NOMO-1 treated with DMSO at 0.1 percent for 48 hours (cell line): Measurements from ENCODE around the gene PRKACG.

ENCODE experiments used
- DNase-seq: peaks from one replicate; lab custom pipeline; 2025; ENCODE audit not compliant: unreplicated experiment; lab: John Stamatoyannopoulos, UW

The PRKACG gene

DNA sequence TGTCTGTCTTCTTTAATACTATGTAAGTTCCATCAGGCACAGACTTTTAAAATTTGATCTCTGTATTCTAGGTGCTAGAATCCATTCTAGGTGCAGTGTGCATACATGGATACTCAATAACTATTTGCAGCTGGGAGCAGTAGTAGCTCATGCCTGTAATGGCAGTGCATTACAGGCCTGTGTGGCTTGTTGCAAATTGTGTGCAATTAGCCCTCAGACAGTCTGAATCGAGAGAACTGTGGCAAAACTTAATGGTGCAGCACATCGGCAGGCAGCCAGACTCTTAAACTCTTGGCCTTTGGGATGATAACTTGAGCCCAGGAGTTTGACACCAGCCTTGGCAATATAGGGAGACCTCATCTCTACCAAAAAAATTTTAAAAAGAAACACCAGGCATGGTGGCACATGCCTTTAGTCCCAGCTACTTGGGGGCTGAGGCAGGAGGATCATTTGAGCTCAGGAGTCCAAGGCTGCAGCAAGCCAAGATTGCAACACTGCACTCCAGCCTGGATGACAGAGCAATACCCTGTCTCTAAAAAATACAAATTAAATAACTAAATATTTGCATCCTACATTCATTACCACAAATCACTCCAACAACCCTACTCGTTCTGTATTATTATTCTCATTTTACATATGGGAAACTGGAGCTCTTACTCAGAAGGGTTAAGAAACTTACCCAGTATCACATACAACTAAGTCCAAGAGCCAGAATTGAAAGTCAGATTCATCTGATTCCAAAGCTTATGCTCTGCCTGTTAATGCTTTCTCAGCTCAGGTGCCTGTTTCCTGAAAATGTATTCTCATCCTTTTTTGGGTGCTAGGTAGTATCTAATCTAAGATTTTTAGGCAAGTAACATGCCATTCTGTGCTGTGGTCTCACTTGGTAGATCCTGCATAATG, 30.1 kb downstream of the PRKACG start:
- DNase-seq, result no peak

DNA sequence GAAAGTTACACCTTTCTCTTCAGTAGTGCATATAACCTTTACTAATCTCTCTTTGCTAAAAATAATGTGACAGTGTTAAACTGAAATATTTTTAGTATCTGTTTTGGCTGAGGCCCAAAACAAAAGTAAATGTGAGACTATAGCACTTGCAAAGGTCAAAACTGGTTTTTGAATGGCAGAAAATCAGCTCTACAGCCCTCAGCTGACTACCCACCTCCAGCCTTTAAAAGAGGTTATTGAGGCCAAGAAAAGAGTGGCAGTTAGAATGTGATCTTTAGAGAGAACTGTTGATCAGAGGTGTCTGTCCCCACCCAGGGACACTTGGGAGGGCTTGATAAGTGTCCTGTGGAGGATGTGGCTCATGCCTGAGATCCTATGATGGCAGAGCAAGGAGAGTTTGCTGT, 30.9 kb downstream of the PRKACG start:
- DNase-seq, result no peak

DNA sequence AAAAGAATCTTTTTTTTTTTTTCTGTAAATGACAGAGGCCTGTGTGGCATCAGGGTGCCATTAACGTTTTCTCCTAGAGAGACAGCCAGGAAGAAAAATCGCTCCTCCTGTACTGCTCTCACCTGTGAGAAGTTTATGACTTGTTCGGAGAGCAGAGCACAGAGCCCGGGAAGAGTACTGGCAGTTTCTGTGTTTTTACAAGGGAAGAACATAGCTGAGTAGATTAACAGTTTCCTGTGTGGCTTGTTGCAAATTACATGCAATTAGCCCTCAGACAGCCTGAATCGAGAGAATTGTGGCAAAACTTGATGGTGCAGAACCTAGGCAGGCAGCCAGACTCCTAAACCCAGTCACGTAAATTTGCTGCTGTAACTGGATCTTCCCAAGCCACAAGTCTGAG, 32.1 kb downstream of the PRKACG start:
- peak; percentile 50 for DNase-seq

DNA sequence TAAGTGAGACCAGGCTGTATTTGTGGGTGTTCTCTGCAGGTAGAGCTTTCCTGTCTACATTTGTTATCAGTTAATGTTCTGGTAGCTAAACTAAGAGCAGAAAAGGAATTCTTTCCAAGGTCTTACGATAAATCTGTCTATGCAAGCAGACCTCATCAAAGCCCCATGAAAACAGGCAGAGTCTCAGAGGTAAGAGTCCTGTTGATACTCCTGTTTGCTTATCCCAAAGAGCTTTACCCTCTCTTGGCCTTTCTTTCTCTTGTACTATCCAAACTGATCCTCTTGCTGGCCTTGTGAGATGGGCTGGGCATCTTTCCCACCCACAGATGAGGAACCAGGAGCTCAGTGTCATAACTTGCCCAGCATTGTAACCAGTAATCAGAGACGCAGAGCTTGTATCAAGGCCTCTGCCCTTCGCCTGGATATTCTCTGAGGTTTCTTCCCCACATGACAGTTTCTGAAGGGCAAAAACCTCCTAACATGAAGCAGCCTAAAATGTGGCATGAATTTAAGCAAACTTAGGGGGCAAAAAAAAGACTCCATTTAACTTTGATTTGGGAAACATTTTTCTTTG, 33.5 kb downstream of the PRKACG start:
- DNase-seq, result no peak

GRCh38 chr9:68979538-68980314, 34.2 kb downstream of the PRKACG start:
- DNase-seq, result no peak

DNA sequence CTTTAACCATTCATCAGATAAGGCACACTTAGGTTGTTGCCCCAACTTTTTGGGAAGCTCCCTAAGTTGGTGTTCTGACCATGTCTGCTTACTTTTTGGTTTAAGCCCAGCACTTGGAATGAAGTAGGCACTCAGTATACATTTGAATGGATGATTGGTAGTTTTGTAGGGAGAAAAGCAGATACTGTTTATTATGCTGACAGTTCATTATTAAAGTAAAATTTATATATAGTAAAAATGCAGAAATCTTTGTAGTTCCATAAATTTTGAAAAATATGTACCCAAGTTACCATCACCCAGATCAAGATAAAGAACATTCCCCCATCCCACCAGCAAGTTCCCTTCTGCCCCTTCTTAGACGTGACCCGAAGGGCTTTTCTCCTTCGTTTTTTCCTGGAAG, 35.4 kb downstream of the PRKACG start:
- no peak for DNase-seq

- DNase-seq, result peak; percentile 86
Observed at GRCh38 chr9:68978066-68978465, 35.8 kb downstream of the PRKACG start.

DNA sequence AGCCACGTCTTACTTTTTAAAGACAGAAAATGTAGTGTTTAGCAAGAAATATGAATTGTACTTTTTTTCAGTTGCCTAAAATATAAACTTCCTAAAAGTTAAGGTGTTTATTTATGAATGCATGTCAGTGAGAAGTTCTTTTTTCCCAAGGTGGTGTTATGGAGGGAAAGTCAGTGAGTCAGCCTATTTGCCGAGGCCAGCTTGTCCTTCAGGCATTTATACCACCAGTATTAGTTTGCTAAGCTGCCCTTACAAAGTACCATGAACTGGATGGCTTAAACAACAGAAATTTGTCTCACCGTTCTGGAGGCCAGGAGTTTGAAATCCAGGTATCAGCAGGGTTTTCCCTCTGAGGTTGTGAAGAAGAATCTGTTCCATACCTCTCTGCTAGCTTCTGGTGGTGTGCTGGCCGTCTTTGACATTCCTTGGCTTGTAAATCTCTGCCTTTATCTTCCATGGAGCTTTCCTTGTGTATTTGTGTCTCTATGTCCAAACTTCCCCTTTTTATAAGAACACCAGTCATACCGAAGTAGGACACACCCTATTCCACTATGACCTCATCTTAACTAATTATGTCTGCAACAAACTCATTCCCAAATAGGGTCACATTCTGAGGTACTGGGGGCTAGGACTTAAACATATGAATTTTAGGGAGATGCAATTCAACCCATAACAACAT, 38.4 kb downstream of the PRKACG start:
- DNase-seq, result peak; percentile 65

DNA sequence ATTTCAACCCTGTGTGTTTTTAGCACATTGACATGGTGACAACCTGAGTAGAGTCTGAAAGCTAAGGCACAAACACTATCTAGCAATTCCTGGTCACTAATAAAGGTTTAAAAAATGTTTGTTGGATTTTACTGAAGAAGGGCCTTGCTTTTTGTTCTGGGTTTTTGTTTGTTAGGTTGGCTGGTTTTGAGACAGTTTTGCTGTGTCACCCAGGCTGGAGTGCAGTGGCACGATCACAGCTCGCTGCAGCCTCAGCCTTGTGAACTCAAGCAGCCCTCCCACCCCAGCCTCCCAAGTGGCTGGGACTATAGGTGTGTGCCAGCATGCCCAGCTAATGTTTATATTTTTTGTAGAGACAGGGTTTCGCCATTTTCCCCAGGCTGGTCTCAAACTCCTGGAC, 39.0 kb downstream of the PRKACG start:
- DNase-seq, result no peak

DNA sequence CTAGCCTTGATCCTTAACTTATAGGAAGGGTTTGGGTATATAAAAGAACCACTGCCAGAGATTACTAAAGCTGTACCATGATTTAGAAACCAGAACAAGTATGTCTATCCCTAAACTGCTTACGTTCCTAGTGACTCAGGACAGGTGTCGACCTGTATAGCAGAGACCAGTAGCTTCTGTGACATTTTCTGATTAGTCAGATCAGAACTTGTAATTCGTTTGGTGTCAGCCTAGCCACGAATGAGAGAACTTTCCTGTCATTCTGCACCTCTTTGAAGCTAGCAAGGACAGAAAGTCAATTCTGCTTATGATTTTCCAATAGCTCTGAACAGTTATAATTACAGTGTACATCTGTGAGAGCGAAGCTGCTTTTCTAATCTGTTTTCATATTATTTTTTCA, 39.5 kb downstream of the PRKACG start:
- DNase-seq, result no peak

DNA sequence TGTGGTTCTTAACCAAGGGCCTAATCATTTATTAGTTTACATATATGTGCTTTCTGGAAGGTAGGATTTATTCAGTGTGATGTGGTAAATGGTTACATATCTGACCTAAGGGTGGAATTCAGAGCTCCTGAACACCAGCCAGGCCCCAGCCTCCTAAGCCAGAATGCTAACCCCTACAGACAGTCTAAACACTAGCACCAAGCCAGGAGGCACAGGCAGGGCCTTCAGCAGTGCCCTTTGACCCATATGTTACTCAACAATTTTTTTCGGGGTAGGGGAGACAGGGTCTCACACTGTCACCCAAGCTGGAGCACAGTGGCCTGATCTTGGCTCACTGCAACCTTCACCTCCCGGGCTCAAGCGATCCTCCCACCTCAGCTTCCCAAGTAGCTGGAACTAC, 40.3 kb downstream of the PRKACG start:
- DNase-seq, result no peak

GRCh38 chr9:68970151-68970550, 43.8 kb downstream of the PRKACG start:
- DNase-seq, result no peak

- no peak for DNase-seq
Observed at GRCh38 chr9:68969538-68969937, 44.4 kb downstream of the PRKACG start.

DNA sequence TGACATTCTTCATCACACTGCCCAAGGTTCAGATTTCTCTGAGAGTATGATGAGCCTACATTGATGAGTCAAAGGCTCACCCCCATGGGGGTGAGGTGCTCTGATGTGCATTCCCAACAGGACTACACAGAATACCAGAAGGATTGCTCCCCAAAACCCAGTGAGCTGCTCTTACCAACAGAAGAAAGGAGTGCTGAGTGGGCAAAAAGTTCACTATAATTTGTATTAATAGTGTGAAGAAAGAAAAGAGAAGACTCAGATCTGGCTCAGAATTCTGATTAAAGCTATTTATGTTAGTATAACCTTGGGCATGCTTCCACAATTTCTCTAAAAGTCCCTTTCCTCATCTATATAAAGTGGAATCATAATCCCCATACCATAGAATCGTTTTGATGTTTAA, 46.1 kb downstream of the PRKACG start:
- no peak for DNase-seq

GRCh38 chr9:68966496-68966944, 47.4 kb downstream of the PRKACG start:
- no peak for DNase-seq

DNA sequence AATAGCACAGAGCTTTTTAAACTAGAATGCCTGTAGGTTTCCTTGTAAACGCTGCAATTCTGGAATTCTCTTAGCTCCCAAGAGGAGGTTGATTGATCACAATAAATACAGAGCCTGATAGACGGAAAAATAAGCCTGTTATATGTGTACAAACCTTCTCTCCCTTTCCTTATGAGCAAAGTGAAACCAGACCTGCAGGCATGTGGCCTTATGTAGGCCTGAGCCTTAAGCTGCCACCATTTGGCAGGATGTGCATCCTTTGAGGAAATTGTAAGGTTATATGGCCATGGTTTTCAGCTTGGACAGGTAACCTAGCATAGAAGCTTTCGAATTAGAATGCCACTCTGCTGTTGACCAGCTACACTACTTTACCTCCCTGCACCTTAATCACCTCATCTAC, 49.1 kb downstream of the PRKACG start:
- no peak for DNase-seq

DNA sequence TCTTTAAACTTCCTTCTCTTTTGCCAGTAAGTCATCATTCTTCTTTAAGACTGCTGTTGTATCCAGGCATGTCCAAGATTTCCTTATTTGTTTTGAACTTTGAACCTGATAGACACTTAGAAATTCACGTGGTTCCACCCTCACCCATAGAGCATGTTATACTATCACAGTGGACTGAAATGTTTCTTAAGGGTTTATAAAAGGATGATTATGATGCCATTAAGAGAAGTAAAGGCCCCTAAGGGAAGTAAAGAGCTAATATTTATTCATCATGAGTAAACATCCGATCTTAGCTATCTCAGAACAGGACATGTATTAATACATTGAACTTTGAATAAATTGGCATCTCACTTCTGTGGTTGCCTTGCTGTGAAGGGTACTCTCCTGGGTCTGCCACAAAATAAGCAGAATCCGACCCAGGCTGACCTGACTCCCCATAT, 49.8 kb downstream of the PRKACG start:
- no peak for DNase-seq

GRCh38 chr9:68963416-68963815, 50.5 kb downstream of the PRKACG start:
- DNase-seq, result no peak
